A673 (cell line): Measurements from ENCODE around the gene NDUFB11.

Experiments
- EZH2 ChIP-seq: fragments of 200-600 bp; sonication (generic); IDR thresholded peaks from 2 replicates; pipeline ENCODE4 v1.6.1; 2017; ENCODE audit warnings: borderline replicate concordance, low read depth, mild to moderate bottlenecking, mixed read lengths, antibody characterized with exemption, low read length; ENCODE audit not compliant: poor library complexity, severe bottlenecking
- TF ChIP-seq, protein P1 (sequence below): fragments of 300-800, 200-600 bp; sonication (generic); conservative IDR thresholded peaks from 2 replicates; pipeline ENCODE4 v1.5.1; 2017; ENCODE audit warnings: low read depth, mild to moderate bottlenecking, antibody characterized with exemption, low read length, moderate library complexity, mixed read lengths

DNA sequence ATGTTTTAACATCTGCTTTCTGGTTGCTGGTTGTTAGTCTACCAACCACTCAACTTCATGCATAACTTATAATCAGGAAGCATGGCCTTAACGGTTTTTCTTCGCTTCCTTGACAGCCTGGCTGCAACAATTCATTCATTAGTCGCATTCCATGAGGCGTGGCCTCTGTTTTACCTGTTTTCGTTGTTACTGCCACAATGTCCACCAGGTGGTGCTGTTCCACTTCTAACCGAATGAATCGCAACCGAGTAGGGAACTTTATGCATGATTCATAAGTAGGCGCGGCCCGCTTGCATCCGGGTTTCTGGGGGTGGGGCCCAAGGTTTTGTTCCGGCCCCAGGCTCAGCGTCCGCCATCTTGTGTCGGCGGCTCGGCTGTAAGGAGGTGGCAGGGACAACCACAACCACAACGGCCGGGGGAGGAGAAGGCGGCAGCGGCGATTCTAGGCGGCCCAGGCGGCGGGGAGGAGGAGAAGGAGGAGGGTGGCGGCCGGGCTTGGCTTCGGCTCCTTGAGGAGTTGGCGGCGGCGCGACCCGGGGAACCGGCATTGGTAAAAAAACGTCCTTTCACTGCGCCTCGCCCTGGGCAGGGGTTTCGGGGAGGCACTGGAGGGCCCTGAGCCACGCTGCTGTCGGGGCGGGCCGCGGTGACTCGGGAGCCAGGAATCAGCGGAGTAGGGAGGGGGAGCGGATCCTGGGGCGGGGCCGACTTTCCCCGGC lies 49.1 kb upstream of the NDUFB11 start, which contains the start of gene UBA1:
- TF ChIP-seq EZH2, result no peak
- TF ChIP-seq, protein P1, sequence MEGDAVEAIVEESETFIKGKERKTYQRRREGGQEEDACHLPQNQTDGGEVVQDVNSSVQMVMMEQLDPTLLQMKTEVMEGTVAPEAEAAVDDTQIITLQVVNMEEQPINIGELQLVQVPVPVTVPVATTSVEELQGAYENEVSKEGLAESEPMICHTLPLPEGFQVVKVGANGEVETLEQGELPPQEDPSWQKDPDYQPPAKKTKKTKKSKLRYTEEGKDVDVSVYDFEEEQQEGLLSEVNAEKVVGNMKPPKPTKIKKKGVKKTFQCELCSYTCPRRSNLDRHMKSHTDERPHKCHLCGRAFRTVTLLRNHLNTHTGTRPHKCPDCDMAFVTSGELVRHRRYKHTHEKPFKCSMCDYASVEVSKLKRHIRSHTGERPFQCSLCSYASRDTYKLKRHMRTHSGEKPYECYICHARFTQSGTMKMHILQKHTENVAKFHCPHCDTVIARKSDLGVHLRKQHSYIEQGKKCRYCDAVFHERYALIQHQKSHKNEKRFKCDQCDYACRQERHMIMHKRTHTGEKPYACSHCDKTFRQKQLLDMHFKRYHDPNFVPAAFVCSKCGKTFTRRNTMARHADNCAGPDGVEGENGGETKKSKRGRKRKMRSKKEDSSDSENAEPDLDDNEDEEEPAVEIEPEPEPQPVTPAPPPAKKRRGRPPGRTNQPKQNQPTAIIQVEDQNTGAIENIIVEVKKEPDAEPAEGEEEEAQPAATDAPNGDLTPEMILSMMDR, result peak; percentile 92
